Lung (tissue), 12 donors: Measurements from ENCODE around the gene GNB5. TPM values are rescaled to one million over a fixed set of nuclear protein-coding genes. Genes with fewer than 3 reads are reported as not detected.
A peak's percentile ranks its signal among the peaks of the same experiment; 100 is the strongest.

Experiments used
- ATAC-seq: fragments of 200-7000 bp; cut with Tn5 transposase; one replicate; pipeline ENCODE4 v1.9.1; 2020; ENCODE audit warnings: moderate number of reproducible peaks; ENCODE audit not compliant: insufficient read depth, low FRiP score
- DNase-seq, 3 donors: peaks; one replicate each; pipeline ENCODE4 v3.0.0-alpha.2; 2013 to 2017
- H3K27ac ChIP-seq, 2 donors: one replicate each; pipeline ENCODE4 v1.5.1; 2013; ENCODE audit warnings: mild to moderate bottlenecking in 2 of 2, moderate library complexity in 2 of 2, control low read depth in 1 of 2, inconsistent platforms in 1 of 2, low read depth in 1 of 2, low read length in 1 of 2
- H3K27me3 ChIP-seq, 3 donors: one replicate each; pipeline ENCODE4 v1.5.1; 2013; ENCODE audit warnings: low read length in 2 of 3; ENCODE audit not compliant: control insufficient read depth in 3 of 3, insufficient read depth in 3 of 3
- H3K36me3 ChIP-seq, 4 donors: one replicate each; pipeline ENCODE4 v1.5.1; 2013; ENCODE audit warnings: low read length in 4 of 4, mild to moderate bottlenecking in 1 of 4, moderate library complexity in 1 of 4; ENCODE audit not compliant: control insufficient read depth in 4 of 4, insufficient read depth in 4 of 4
- H3K4me1 ChIP-seq, 5 donors: one replicate each; pipeline ENCODE4 v1.5.1; 2013; ENCODE audit warnings: low read length in 5 of 5, mild to moderate bottlenecking in 2 of 5, moderate library complexity in 1 of 5; ENCODE audit not compliant: control insufficient read depth in 5 of 5, insufficient read depth in 5 of 5
- H3K4me3 ChIP-seq: one replicate; pipeline ENCODE4 v1.5.1; 2013; ENCODE audit warnings: mild to moderate bottlenecking, control low read depth, moderate library complexity
- H3K9ac ChIP-seq, 2 donors: one replicate each; pipeline ENCODE4 v1.5.1; 2013; ENCODE audit warnings: low read length in 2 of 2, control low read depth in 1 of 2; ENCODE audit not compliant: insufficient read depth in 1 of 2
- H3K9me3 ChIP-seq, 4 donors: one replicate each; pipeline ENCODE4 v1.5.1; 2013; ENCODE audit warnings: low read length in 3 of 4, mild to moderate bottlenecking in 1 of 4, moderate library complexity in 1 of 4; ENCODE audit not compliant: control insufficient read depth in 4 of 4, insufficient read depth in 3 of 4
- CTCF ChIP-seq: IDR thresholded peaks from 2 replicates; pipeline ENCODE4 v1.5.1; 2012; ENCODE audit warnings: mild to moderate bottlenecking; ENCODE audit errors: control extremely low read depth, extremely low read depth
- WGBS, 2 donors: extraction: QIAGEN DNeasy Blood & Tissue Kit; methylation state at CpG; one replicate each; pipeline ENCODE4 v1.1.7; 2013; 5-methylcytosine and 5-hydroxymethylcytosine counted together
- polyA plus RNA-seq, 2 donors: library from polyadenylated mRNA; stranded (reverse); fragments of 200-250 nt; gene quantifications; one replicate each; pipeline ENCODE4 v1.2.1, GENCODE V29; 2013
- total RNA-seq, 2 donors: library from RNA; depleted of rRNA in 1 of 2; stranded (reverse); fragments of >200 nt in 1 of 2; gene quantifications; one replicate each; pipeline ENCODE4 v1.2.1, GENCODE V29; 2014 to 2021
- donor health status: control.
- donor health status: control.
- donor health status: Bipolar disorder and iron deficiency.
- donor health status: healthy.
- donor health status: DM: yes; HTN: yes; CAD: no.

The GNB5 gene
- total and polyA plus RNA-seq, 4 donors: 8.0 to 21.5 (median 11.2) TPM

- WGBS, 2 donors: 48 to 78% methylated on average over 4 of the region's 4 CpGs
- H3K9ac ChIP-seq: no peak overlapping the region
- DNase-seq: no peak
- no peak for ATAC-seq
- no peaks in the 10 kb centered on the region for H3K9me3 ChIP-seq
- H3K4me1 ChIP-seq: peaks cover 0 to 11% (median 0%) of the 10 kb centered on the region in 5 donors
- no peaks in the 10 kb centered on the region for H3K36me3 ChIP-seq
- no peaks in the 10 kb centered on the region for H3K27me3 ChIP-seq
- no peak for TF ChIP-seq CTCF
- no peak overlapping the region for H3K27ac ChIP-seq
- no peak overlapping the region for H3K4me3 ChIP-seq
Observed at GRCh38 chr15:52095597-52096262, 95.5 kb downstream of the GNB5 start.

DNA sequence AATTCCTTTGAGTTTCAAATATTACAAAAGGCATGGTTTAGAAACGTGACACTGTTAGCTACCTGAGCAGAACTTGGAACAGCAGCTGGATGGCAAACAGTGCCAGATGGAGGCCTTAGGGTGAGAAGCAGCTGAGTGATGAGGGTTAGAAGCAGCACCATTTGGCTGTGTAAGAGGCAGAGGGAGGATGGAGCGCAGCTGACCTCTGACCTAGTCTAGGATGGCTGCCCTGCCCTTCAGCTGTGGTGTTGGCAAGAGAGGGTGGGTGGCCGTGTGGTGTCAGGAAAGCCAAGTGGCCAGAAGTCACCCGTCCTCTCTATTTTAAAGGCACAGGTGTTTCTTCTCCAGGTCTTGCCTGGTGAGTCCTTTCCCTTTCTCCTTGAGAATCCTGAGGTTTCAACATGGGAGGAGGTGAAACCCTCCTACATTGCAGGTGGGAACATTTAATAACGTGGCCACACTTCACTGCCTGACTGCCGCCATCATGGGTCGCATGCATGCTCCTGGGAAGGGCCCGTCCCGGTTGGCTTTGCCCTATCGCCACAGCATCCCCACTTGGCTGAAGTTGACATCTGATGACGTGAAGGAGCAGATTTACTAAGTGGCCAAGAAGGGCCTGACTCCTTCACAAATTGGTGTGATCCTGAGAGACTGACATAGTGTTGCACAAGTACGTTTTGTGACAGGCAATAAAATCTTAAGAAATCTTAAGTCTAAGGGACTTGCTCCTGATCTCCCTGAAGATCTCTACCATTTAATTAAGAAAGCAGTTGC, 96.2 kb downstream of the GNB5 start:
- H3K36me3 ChIP-seq: no peaks in the 10 kb centered on the region
- H3K27me3 ChIP-seq: no peaks in the 10 kb centered on the region
- peaks cover 0 to 11% (median 0%) of the 10 kb centered on the region in 5 donors for H3K4me1 ChIP-seq
- H3K4me3 ChIP-seq: no peak overlapping the region
- TF ChIP-seq CTCF: no peak
- peaks cover 0 to 4% (median under 1%) of the 10 kb centered on the region in 4 donors for H3K9me3 ChIP-seq
- DNase-seq (no peak), ATAC-seq (no peak)
- no peak overlapping the region for H3K9ac ChIP-seq
- WGBS, 2 donors: 93% methylated on average over 12 of the region's 12 CpGs
- H3K27ac ChIP-seq: no peak overlapping the region

DNA sequence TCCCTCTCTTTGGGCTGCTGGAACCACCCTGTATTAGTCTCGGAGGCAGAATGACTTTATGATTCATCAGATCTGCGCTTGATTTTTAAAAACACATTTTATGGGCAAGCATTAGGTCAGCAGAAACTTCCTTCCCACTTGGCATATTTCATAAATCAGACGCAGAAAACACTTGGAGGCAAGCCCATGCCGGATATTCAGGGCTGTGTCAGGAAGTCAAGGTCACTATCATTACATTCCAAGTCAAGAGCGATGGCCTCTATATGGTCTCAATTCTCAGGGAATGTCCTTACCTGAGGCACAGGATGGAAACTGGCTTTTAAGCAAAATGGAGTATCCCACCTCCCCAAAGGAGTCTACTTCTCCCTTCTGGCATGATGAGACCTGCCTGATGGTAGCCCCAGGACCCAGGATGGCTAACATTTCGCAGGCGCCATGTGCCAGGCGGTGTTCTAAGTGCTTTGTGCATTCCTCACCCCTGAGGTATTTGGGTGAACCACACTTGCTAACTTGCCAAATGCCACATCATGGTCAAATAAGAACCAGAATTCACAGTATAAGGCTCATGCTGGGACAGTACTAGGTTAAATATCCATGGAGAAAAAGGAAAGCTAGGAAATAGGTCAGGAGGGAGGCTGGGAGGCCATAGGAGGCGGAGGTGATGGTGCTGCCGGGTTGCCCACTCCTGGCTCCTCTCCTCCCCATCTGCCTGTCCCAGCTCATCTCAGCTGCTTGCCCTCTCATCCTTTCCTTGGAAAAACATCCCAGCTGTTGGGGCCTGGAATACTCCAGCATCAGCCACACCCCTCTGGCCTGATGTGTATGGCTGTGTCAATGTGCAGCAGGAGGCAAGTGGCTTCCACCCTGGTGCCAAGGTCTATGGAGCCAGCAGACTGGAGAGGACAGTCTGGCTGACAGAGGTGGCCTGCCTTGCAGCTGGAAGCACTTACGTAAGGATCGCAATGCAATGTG, 97.4 kb downstream of the GNB5 start:
- ATAC-seq: no peak
- TF ChIP-seq CTCF: no peak
- peaks cover 0 to 4% (median under 1%) of the 10 kb centered on the region in 4 donors for H3K9me3 ChIP-seq
- no peaks in the 10 kb centered on the region for H3K27me3 ChIP-seq
- H3K36me3 ChIP-seq: no peaks in the 10 kb centered on the region
- H3K4me1 ChIP-seq: peaks cover 0 to 11% (median 0%) of the 10 kb centered on the region in 5 donors
- peak in 1 of 3 donors; percentile 52 for DNase-seq
- no peak overlapping the region for H3K9ac ChIP-seq
- WGBS, 2 donors: 54 to 58% methylated on average over 12 of the region's 12 CpGs
- H3K27ac ChIP-seq: no peak overlapping the region
- no peak overlapping the region for H3K4me3 ChIP-seq
